H1 (cell line): Measurements from ENCODE around the gene ASS1. TPM values are rescaled to one million over a fixed set of nuclear protein-coding genes. Genes with fewer than 3 reads are reported as not detected.

Experiments used
- CTCF ChIA-PET: fragments of 300-600 bp; sonication (Branson Sonifier 250); formaldehyde crosslinking; loops from one replicate; lab custom pipeline; 2021; ENCODE audit not compliant: partially characterized antibody; lab: Charles Lee
- POLR2A ChIA-PET: fragments of 300-600 bp; sonication (Branson Sonifier 250); formaldehyde crosslinking; loops from one replicate; lab custom pipeline; 2021; ENCODE audit warnings: inconsistent platforms; ENCODE audit not compliant: partially characterized antibody; lab: Charles Lee
- DNase-seq, 2 experiments: peaks; one replicate each; pipeline versions ENCODE4 v3.0.0 to v3.0.0-alpha.2; 2010 to 2022; ENCODE audit warnings: low spot score in 2 of 2, low read depth in 1 of 2, mixed read lengths in 1 of 2
- FAIRE-seq: peaks from 2 replicates; lab custom pipeline; 2011; peaks lifted over from hg19 to GRCh38; lab: Jason Lieb, UNC
- H2AFZ ChIP-seq: 2 replicates; pipeline ENCODE4 v1.8.1; 2012; ENCODE audit warnings: low read length, inconsistent platforms
- H2AK5ac ChIP-seq: 2 replicates; pipeline ENCODE4 v1.6.1; 2013; ENCODE audit warnings: low read depth, low read length
- H2BK120ac ChIP-seq: replicated peaks from 2 replicates; pipeline ENCODE3; 2013; ENCODE audit warnings: low read depth, low read length, inconsistent platforms
- H2BK12ac ChIP-seq: 2 replicates; pipeline ENCODE4 v1.6.1; 2013; ENCODE audit warnings: low read depth, low read length
- H2BK15ac ChIP-seq: 2 replicates; pipeline ENCODE4 v1.6.1; 2013; ENCODE audit warnings: low read length
- H2BK20ac ChIP-seq: 2 replicates; pipeline ENCODE4 v1.6.1; 2013; ENCODE audit warnings: low read length
- H2BK5ac ChIP-seq: 2 replicates; pipeline ENCODE4 v1.6.1; 2013; ENCODE audit warnings: low read depth, low read length
- H3K14ac ChIP-seq: 2 replicates; pipeline ENCODE4 v1.6.1; 2013; ENCODE audit warnings: inconsistent platforms; ENCODE audit not compliant: insufficient read length
- H3K18ac ChIP-seq: 2 replicates; pipeline ENCODE4 v1.6.1; 2013; ENCODE audit warnings: low read length; ENCODE audit errors: extremely low read depth
- H3K23ac ChIP-seq: 2 replicates; pipeline ENCODE4 v1.6.1; 2013; ENCODE audit warnings: inconsistent platforms; ENCODE audit not compliant: insufficient read length
- H3K23me2 ChIP-seq: 2 replicates; pipeline ENCODE4 v1.6.1; 2013; ENCODE audit warnings: low read depth, low read length
- H3K27ac ChIP-seq: 2 replicates; pipeline ENCODE4 v1.6.1; 2011; ENCODE audit warnings: low read depth, low read length, inconsistent platforms
- H3K27me3 ChIP-seq, 4 experiments: replicated peaks in 1 of 4; 1 replicate in 1 of 4; 2 replicates in 3 of 4; pipeline versions ENCODE4 v1.6.1 to v1.8.1; 2011 to 2013; ENCODE audit warnings: low read length in 3 of 4, mild to moderate bottlenecking in 3 of 4, inconsistent platforms in 2 of 4, mixed read lengths in 2 of 4, moderate library complexity in 1 of 4; ENCODE audit not compliant: control insufficient read depth in 3 of 4, insufficient read depth in 3 of 4; ENCODE audit errors: extremely low read depth in 1 of 4
- H3K36me3 ChIP-seq, 4 experiments: 2 replicates each; pipeline versions ENCODE4 v1.6.1 to v1.8.1; 2011 to 2013; ENCODE audit warnings: mild to moderate bottlenecking in 4 of 4, low read length in 3 of 4, moderate library complexity in 2 of 4, control low read depth in 1 of 4, inconsistent platforms in 1 of 4; ENCODE audit not compliant: insufficient read depth in 4 of 4, control insufficient read depth in 2 of 4
- H3K4ac ChIP-seq: replicated peaks from 2 replicates; pipeline ENCODE3; 2013; ENCODE audit warnings: low read length, low read depth, mixed read lengths, inconsistent platforms; ENCODE audit not compliant: insufficient read length
- H3K4me1 ChIP-seq, 4 experiments: replicated peaks in 1 of 4; 1 replicate in 1 of 4; 2 replicates in 3 of 4; pipeline versions ENCODE4 v1.6.1 to v1.8.1; 2011 to 2013; ENCODE audit warnings: low read length in 3 of 4, inconsistent platforms in 2 of 4, mixed read lengths in 1 of 4; ENCODE audit not compliant: insufficient read depth in 4 of 4, control insufficient read depth in 3 of 4
- H3K4me2 ChIP-seq, 2 experiments: 2 replicates each; pipeline versions ENCODE4 v1.6.1 to v1.8.1; 2011 to 2013; ENCODE audit warnings: low read depth in 2 of 2, low read length in 2 of 2, control low read depth in 1 of 2, inconsistent platforms in 1 of 2, mild to moderate bottlenecking in 1 of 2; ENCODE audit not compliant: insufficient read depth in 1 of 2
- H3K4me3 ChIP-seq, 4 experiments: fragments of 200-600, 300-600 bp in 1 of 4; sonication (generic), shearing (Covaris generic), sonication (Bioruptor Twin) in 1 of 4; 2 replicates each; pipeline versions ENCODE4 v1.5.1 to v1.8.1; 2011 to 2016; ENCODE audit warnings: low read length in 4 of 4, low read depth in 3 of 4, control low read depth in 2 of 4, inconsistent platforms in 2 of 4, mild to moderate bottlenecking in 2 of 4, mixed read lengths in 1 of 4, moderate library complexity in 1 of 4; ENCODE audit not compliant: insufficient read depth in 2 of 4; ENCODE audit errors: extremely low read depth in 1 of 4
- H3K56ac ChIP-seq: replicated peaks from 2 replicates; pipeline ENCODE3; 2013; ENCODE audit warnings: low read depth, mild to moderate bottlenecking, mixed read lengths, low read length, inconsistent platforms; ENCODE audit not compliant: insufficient read length
- H3K79me1 ChIP-seq: 2 replicates; pipeline ENCODE4 v1.6.1; 2013; ENCODE audit warnings: low read depth, low read length, control low read depth
- H3K79me2 ChIP-seq, 2 experiments: 2 replicates each; pipeline versions ENCODE4 v1.6.1 to v1.8.1; 2012 to 2013; ENCODE audit warnings: low read length in 2 of 2, mild to moderate bottlenecking in 2 of 2, inconsistent platforms in 1 of 2; ENCODE audit not compliant: insufficient read depth in 2 of 2, control insufficient read depth in 1 of 2
- H3K9ac ChIP-seq, 4 experiments: replicated peaks in 1 of 4; 1 replicate in 1 of 4; 2 replicates in 3 of 4; pipeline versions ENCODE4 v1.6.1 to v1.8.1; 2011 to 2013; ENCODE audit warnings: low read depth in 3 of 4, low read length in 3 of 4, control low read depth in 2 of 4, mild to moderate bottlenecking in 2 of 4, moderate library complexity in 2 of 4, inconsistent platforms in 1 of 4; ENCODE audit errors: extremely low read depth in 1 of 4
- H3K9me3 ChIP-seq, 2 experiments: 2 replicates each; pipeline versions ENCODE4 v1.6.1 to v1.8.1; 2012 to 2013; ENCODE audit warnings: mild to moderate bottlenecking in 2 of 2, moderate library complexity in 2 of 2, control low read depth in 1 of 2, inconsistent platforms in 1 of 2, low read depth in 1 of 2, low read length in 1 of 2, mixed read lengths in 1 of 2; ENCODE audit not compliant: insufficient read depth in 2 of 2
- H4K20me1 ChIP-seq, 2 experiments: replicated peaks in 1 of 2; 2 replicates each; pipeline versions ENCODE3 to v1.8.1; 2011 to 2013; ENCODE audit warnings: inconsistent platforms in 2 of 2, low read length in 2 of 2, mild to moderate bottlenecking in 1 of 2; ENCODE audit not compliant: insufficient read depth in 2 of 2, control insufficient read depth in 1 of 2
- H4K5ac ChIP-seq: 2 replicates; pipeline ENCODE4 v1.6.1; 2013; ENCODE audit warnings: low read length, low read depth, mixed read lengths, inconsistent platforms; ENCODE audit not compliant: insufficient read length
- H4K8ac ChIP-seq: 2 replicates; pipeline ENCODE4 v1.8.0; 2013; ENCODE audit warnings: mild to moderate bottlenecking, moderate library complexity, low read length, inconsistent platforms; ENCODE audit not compliant: insufficient read depth; ENCODE audit errors: extremely low read depth
- H4K91ac ChIP-seq: replicated peaks from 2 replicates; pipeline ENCODE3; 2013; ENCODE audit warnings: low read length, mixed read lengths, inconsistent platforms; ENCODE audit not compliant: insufficient read length
- CTBP2 ChIP-seq: IDR thresholded peaks from 2 replicates; pipeline ENCODE4 v1.7.0; 2011; ENCODE audit warnings: borderline replicate concordance, mild to moderate bottlenecking, moderate library complexity, mixed read lengths, low read length; ENCODE audit not compliant: insufficient read depth, insufficient read length
- HDAC2 ChIP-seq, 2 experiments: fragments of 300-600 bp in 1 of 2; sonication (generic) in 1 of 2; IDR thresholded peaks; 2 replicates each; pipeline ENCODE4 v1.6.1; 2011 to 2012; ENCODE audit warnings: low read depth in 2 of 2, low read length in 2 of 2, mild to moderate bottlenecking in 2 of 2, moderate library complexity in 2 of 2, borderline replicate concordance in 1 of 2, inconsistent platforms in 1 of 2
- KDM5A ChIP-seq: fragments of 200-600 bp; IDR thresholded peaks from 2 replicates; pipeline ENCODE4 v1.7.1; 2012; ENCODE audit warnings: mild to moderate bottlenecking, low read length, inconsistent platforms, mixed read lengths
- NRF1 ChIP-seq: IDR thresholded peaks from 2 replicates; pipeline ENCODE4 v1.6.1; 2011; ENCODE audit warnings: mild to moderate bottlenecking, low read depth, low read length, improper control_type of control experiment
- POLR2A ChIP-seq, 2 experiments: IDR thresholded peaks; 1 replicate in 1 of 2; 2 replicates in 1 of 2; pipeline ENCODE4 v1.6.1; 2011; ENCODE audit warnings: low read depth in 2 of 2, low read length in 2 of 2, mild to moderate bottlenecking in 2 of 2; ENCODE audit errors: control extremely low read depth in 1 of 2
- POLR2AphosphoS5 ChIP-seq: IDR thresholded peaks from 2 replicates; pipeline ENCODE4 v1.6.1; 2011; ENCODE audit warnings: low read depth, low read length
- POU5F1 ChIP-seq: IDR thresholded peaks from 2 replicates; pipeline ENCODE4 v1.6.1; 2011; ENCODE audit warnings: low read depth, mild to moderate bottlenecking, low read length, moderate library complexity
- RAD21 ChIP-seq, 2 experiments: IDR thresholded peaks in 1 of 2; conservative IDR thresholded peaks in 1 of 2; 2 replicates each; pipeline ENCODE4 v1.6.1; 2011; ENCODE audit warnings: low read depth in 2 of 2, low read length in 2 of 2, improper control_type of control experiment in 1 of 2, inconsistent platforms in 1 of 2, mild to moderate bottlenecking in 1 of 2, moderate library complexity in 1 of 2
- SAP30 ChIP-seq: fragments of 300-600 bp; sonication (generic); IDR thresholded peaks from 2 replicates; pipeline ENCODE4 v1.7.1; 2012; ENCODE audit warnings: low read length, moderate library complexity, mild to moderate bottlenecking, inconsistent platforms; ENCODE audit not compliant: insufficient read depth, insufficient replicate concordance
- SIX5 ChIP-seq: IDR thresholded peaks from 2 replicates; pipeline ENCODE4 v1.6.1; 2011; ENCODE audit warnings: mild to moderate bottlenecking, low read depth, low read length
- SP2 ChIP-seq: IDR thresholded peaks from 2 replicates; pipeline ENCODE4 v1.6.1; 2012; ENCODE audit warnings: mild to moderate bottlenecking, low read length, inconsistent platforms
- SP4 ChIP-seq: IDR thresholded peaks from 2 replicates; pipeline ENCODE4 v1.6.1; 2012; ENCODE audit warnings: low read length, inconsistent platforms
- WGBS, 2 experiments: shearing (Covaris generic) in 1 of 2; methylation state at CpG; one replicate each; pipeline versions ENCODE4 v1.1.6 to v1.1.7; 2013 to 2015; ENCODE audit warnings: low lambda C conversion rate in 2 of 2, mixed read lengths in 2 of 2, inconsistent platforms in 1 of 2, low coverage in 1 of 2, missing lambda C conversion rate in 1 of 2; ENCODE audit not compliant: insufficient replicate concordance in 2 of 2, insufficient coverage in 1 of 2, insufficient read length in 1 of 2; ENCODE audit errors: extremely low coverage in 1 of 2, missing lambda C conversion rate in 1 of 2; 5-methylcytosine and 5-hydroxymethylcytosine counted together
- polyA plus RNA-seq, 7 experiments: library from polyadenylated mRNA; depleted of rRNA in 3 of 7; stranded (reverse) in 5 of 7; unstranded in 2 of 7; fragments of >200 nt in 5 of 7; fragments of 200-250 nt in 2 of 7; gene quantifications; 1 replicate in 5 of 7; 2 replicates in 1 of 7; 4 replicates in 1 of 7; pipeline versions ENCODE4 v1.2.1 to v1.2.3, GENCODE V29; 2011 to 2013; ENCODE audit warnings: missing spikeins in 2 of 7, mixed read lengths in 2 of 7
- total RNA-seq: library from RNA; stranded (reverse); fragmentation: NEBNext Ultra II Directional; extraction: Animal tissue kit (Norgen Biotek cat#: 25700); gene quantifications from 2 replicates; pipeline ENCODE4 v1.2.1, GENCODE V29; 2021

ASS1 gene
- total and polyA plus RNA-seq, 2 of the 8 experiments (the other 6 are each of a cell fraction or from before 2014, with no cell fraction given) = 108 to 296 TPM

- peaks cover 0 to 22% (median 11%) of the 10 kb centered on the region in 4 experiments; a peak in 6 of 7 replicates for H3K4me1 ChIP-seq
- peaks cover 8% of the 10 kb centered on the region for H3K23me2 ChIP-seq
- no peak overlapping the region for H4K8ac ChIP-seq
- no peaks in the 10 kb centered on the region for H3K9me3 ChIP-seq
- H4K5ac ChIP-seq = no peak overlapping the region
- H3K79me1 ChIP-seq = no peaks in the 10 kb centered on the region
- H2BK5ac ChIP-seq = no peak overlapping the region
- H3K4ac ChIP-seq = no peak overlapping the region
- H3K4me2 ChIP-seq = no peak overlapping the region
- no peak overlapping the region for H2AK5ac ChIP-seq
- H4K20me1 ChIP-seq = no peaks in the 10 kb centered on the region
- POLR2A ChIA-PET = interaction anchor here (1.1 to 1.7 kb wide), 2 partner anchors 16 to 18 kb away, joined by 3 to 10 read pairs; no protein-coding TSS in a partner anchor
- 95% methylated on average over 15 of the region's 22 CpGs; no CpG with 5 or more reads in 1 of the 2 experiments for WGBS, 2 experiments
- no peak overlapping the region for H3K56ac ChIP-seq
- CTCF ChIA-PET = interaction anchor here (0.8 to 1.3 kb wide), 4 partner anchors 18 to 71 kb away, joined by 3 to 4 read pairs (median 3); no protein-coding TSS in a partner anchor
- H3K9ac ChIP-seq = no peak overlapping the region
- DNase-seq = no peak
- FAIRE-seq = no peak
- H3K18ac ChIP-seq = no peak overlapping the region
- H2BK15ac ChIP-seq = no peak overlapping the region
- no peak overlapping the region for H2AFZ ChIP-seq
- H3K23ac ChIP-seq = no peak overlapping the region
- no peak overlapping the region for H2BK20ac ChIP-seq
- no peaks in the 10 kb centered on the region for H3K79me2 ChIP-seq
- H2BK120ac ChIP-seq = no peak overlapping the region
- no peaks in the 10 kb centered on the region for H3K36me3 ChIP-seq
- peaks cover 1 to 27% (median 20%) of the 10 kb centered on the region in 4 experiments; a peak in 6 of 7 replicates for H3K27me3 ChIP-seq
- H3K4me3 ChIP-seq = no peak overlapping the region
- H4K91ac ChIP-seq = no peak overlapping the region
- no peak overlapping the region for H3K14ac ChIP-seq
- H2BK12ac ChIP-seq = 0 out of 2 replicates have a peak overlapping the region, but pooled peaks have one; percentile 39
- H3K27ac ChIP-seq = no peak overlapping the region
- TF ChIP-seq POU5F1 (no peak), POLR2AphosphoS5 (no peak), SIX5 (no peak), SP4 (no peak), RAD21 (IDR thresholded peaks at IDR 0.05 in 1 of 2, conservative IDR thresholded peaks at IDR 0.05 in 1 of 2; ENCODE audit: low read depth in 2 of 2, low read length in 2 of 2) (no peak), SAP30 (no peak), POLR2A (IDR thresholded peaks at IDR 0.05; ENCODE audit: control extremely low read depth in 1 of 2, low read depth in 2 of 2, low read length in 2 of 2) (no peak), NRF1 (no peak), KDM5A (no peak), CTBP2 (no peak), HDAC2 (IDR thresholded peaks at IDR 0.05; ENCODE audit: borderline replicate concordance in 1 of 2, low read depth in 2 of 2, low read length in 2 of 2) (no peak), SP2 (no peak)
These were observed 13.8 kb upstream of the ASS1 start for GRCh38 chr9:130430734-130431535.
